Pancreas (tissue), 10 donors: ENCODE data around the gene UBAP2. TPM values are rescaled to one million over a fixed set of nuclear protein-coding genes. Genes with fewer than 3 reads are reported as not detected.

Experiments
- ATAC-seq, 4 donors: fragments of 200-7000 bp; cut with Tn5 transposase; one replicate each; pipeline versions ENCODE4 v1.8.0 to v1.9.1; 2020; ENCODE audit warnings: mild to moderate bottlenecking in 4 of 4, moderate library complexity in 4 of 4
- DNase-seq, 6 donors: peaks; one replicate each; pipeline ENCODE4 v3.0.0-alpha.2; 2020
- FAIRE-seq: peaks from 2 replicates; lab custom pipeline; 2012; peaks lifted over from hg19 to GRCh38; lab: Jason Lieb, UNC
- H3K27ac ChIP-seq, 4 donors: fragments of 200-600 bp; sonication (generic); 1 replicate in 3 of 4; 2 replicates in 1 of 4; pipeline versions ENCODE4 v1.5.0 to v1.8.0; 2020
- H3K27me3 ChIP-seq, 4 donors: fragments of 200-600 bp; one replicate each; pipeline ENCODE4 v1.8.0; 2021
- H3K36me3 ChIP-seq, 3 donors: fragments of 200-600 bp; sonication (generic) in 1 of 3; one replicate each; pipeline versions ENCODE4 v1.5.0 to v1.8.0; 2020 to 2021
- H3K4me1 ChIP-seq, 3 donors: fragments of 200-600 bp; one replicate each; pipeline ENCODE4 v1.8.0; 2021
- H3K4me3 ChIP-seq, 4 donors: fragments of 200-600 bp; sonication (generic) in 2 of 4; one replicate each; pipeline versions ENCODE4 v1.5.0 to v1.8.0; 2020 to 2021
- H3K9me3 ChIP-seq, 4 donors: fragments of 200-600 bp; one replicate each; pipeline ENCODE4 v1.8.0; 2021
- WGBS, 2 donors: extraction: QIAGEN DNeasy Blood & Tissue Kit; methylation state at CpG; one replicate each; pipeline ENCODE4 v1.1.7; 2013; 5-methylcytosine and 5-hydroxymethylcytosine counted together
- intact Hi-C, 3 donors: fragments of 100-400 bp; cut with DNase I; formaldehyde crosslinking; loops; one replicate each; pipeline versions ENCODE4 v1.11.1 to v1.14.2; 2022
- polyA plus RNA-seq, 2 donors: library from polyadenylated mRNA; stranded (reverse); fragments of 200-250 nt; gene quantifications; one replicate each; pipeline ENCODE4 v1.2.3, GENCODE V29; 2013
- total RNA-seq, 6 donors: library from RNA; stranded (reverse); fragmentation: NEBNext Ultra II Directional in 4 of 6; extraction: Animal tissue kit (Norgen Biotek cat#: 25700) in 4 of 6; gene quantifications; one replicate each; pipeline versions ENCODE4 v1.2.1 to v1.2.4, GENCODE V29; 2021 to 2023
- TF ChIP-seq, protein P1 (sequence below), 4 donors: fragments of 200-600 bp; sonication (generic) in 3 of 4; IDR thresholded peaks; one replicate each; pipeline versions ENCODE4 v1.5.0 to v1.8.0; 2021; ENCODE audit warnings: antibody characterized with exemption in 4 of 4
- donor health status: healthy with polysubstance abuse.
- donor health status: DM: no; HTN: no; CAD: no; lungs with moderate emphysema.
- donor health status: DM: no; HTN: no; CAD: no.
- donor health status: control.
- donor health status: control.
- donor health status: Bipolar disorder and iron deficiency.
- donor health status: DM: yes; HTN: yes; CAD: no.
- donor health status: DM: no; HTN: no; CAD: no.
- donor health status: DM: no; HTN: no; CAD: no.
- donor health status: DM: yes; HTN: yes; CAD: no.

The UBAP2 gene
- total and polyA plus RNA-seq, 8 donors: 10.3 to 22.8 (median 13.6) TPM

DNA sequence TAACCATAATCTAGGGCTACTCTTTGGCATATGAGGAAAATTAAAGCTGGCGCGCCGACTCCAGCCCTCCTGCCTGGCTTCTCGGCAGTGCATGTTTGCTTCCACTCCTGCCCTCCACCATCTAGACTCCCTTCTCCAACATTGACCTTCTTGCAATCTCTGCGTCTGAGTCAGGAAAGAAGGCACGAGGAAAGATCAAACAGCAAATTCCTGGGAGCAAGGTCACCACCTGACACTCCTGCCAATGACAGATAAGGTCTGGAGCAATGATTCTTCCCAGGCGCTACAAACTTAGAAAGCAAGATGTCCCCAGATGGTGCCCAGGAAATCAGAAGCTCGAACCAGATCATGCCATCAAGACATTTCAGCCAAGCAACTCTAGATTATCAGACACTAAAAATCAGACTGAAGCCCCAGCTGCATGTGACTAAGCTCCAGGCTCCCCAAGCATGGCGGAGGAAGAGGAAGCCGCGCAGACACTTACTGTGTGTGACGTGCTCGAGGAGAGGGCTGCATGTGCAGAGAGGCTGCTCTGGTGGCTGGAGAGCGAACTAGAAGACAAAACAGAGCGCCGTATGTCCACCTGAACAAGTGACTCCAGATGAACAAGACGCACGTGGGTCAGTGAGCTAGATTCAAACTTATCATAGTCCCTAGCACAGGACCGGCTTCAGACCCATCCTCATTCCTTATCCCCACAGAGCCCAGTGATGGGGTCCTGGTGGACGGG is 116.4 kb downstream of the UBAP2 start:
- WGBS, 2 donors: 74 to 79% methylated on average over 20 of the region's 20 CpGs
- FAIRE-seq (no peak), ATAC-seq (peak in 3 of 4 donors; percentile 39 to 61 (median 52)), DNase-seq (no peak)
- no peaks in the 10 kb centered on the region for H3K9me3 ChIP-seq
- H3K36me3 ChIP-seq: peaks cover 0 to 36% (median 19%) of the 10 kb centered on the region in 3 donors
- no peak overlapping the region for H3K4me3 ChIP-seq
- no peak overlapping the region for H3K27ac ChIP-seq
- intact Hi-C loops: no loop called here
- no peaks in the 10 kb centered on the region for H3K27me3 ChIP-seq
- no peaks in the 10 kb centered on the region for H3K4me1 ChIP-seq
- TF ChIP-seq, protein P1, sequence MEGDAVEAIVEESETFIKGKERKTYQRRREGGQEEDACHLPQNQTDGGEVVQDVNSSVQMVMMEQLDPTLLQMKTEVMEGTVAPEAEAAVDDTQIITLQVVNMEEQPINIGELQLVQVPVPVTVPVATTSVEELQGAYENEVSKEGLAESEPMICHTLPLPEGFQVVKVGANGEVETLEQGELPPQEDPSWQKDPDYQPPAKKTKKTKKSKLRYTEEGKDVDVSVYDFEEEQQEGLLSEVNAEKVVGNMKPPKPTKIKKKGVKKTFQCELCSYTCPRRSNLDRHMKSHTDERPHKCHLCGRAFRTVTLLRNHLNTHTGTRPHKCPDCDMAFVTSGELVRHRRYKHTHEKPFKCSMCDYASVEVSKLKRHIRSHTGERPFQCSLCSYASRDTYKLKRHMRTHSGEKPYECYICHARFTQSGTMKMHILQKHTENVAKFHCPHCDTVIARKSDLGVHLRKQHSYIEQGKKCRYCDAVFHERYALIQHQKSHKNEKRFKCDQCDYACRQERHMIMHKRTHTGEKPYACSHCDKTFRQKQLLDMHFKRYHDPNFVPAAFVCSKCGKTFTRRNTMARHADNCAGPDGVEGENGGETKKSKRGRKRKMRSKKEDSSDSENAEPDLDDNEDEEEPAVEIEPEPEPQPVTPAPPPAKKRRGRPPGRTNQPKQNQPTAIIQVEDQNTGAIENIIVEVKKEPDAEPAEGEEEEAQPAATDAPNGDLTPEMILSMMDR (IDR thresholded peaks at IDR 0.05): no peak

DNA sequence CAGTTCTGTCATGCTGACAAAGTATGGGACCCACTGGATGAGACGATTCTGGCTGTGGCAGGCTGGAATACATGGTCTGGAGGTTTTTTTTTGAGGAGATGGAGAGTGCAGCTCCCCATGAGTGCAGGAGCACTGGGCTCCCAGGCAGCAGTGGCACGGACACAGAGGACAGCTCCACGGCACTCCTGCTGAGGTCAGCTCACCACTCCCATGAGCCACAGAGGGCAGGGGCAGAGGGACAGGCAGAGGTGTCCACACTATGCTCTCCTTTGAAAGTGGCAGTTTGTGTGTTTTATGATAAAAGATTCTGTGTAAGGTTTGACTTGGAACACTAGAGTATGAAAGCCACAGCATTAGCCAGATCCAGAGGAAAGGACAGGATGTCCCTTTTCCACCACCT is 117.4 kb downstream of the UBAP2 start:
- H3K27ac ChIP-seq: no peak overlapping the region
- no peaks in the 10 kb centered on the region for H3K4me1 ChIP-seq
- no peak for DNase-seq
- no peaks in the 10 kb centered on the region for H3K9me3 ChIP-seq
- no peaks in the 10 kb centered on the region for H3K27me3 ChIP-seq
- peak in 2 of 4 donors; percentile 22 to 30 for ATAC-seq
- TF ChIP-seq, protein P1 (IDR thresholded peaks at IDR 0.05): no peak
- intact Hi-C loops: no loop called here
- H3K36me3 ChIP-seq: peaks cover 0 to 44% (median 24%) of the 10 kb centered on the region in 3 donors
- 60 to 68% methylated on average over 3 of the region's 3 CpGs for WGBS, 2 donors
- no peak for FAIRE-seq
- no peak overlapping the region for H3K4me3 ChIP-seq

DNA sequence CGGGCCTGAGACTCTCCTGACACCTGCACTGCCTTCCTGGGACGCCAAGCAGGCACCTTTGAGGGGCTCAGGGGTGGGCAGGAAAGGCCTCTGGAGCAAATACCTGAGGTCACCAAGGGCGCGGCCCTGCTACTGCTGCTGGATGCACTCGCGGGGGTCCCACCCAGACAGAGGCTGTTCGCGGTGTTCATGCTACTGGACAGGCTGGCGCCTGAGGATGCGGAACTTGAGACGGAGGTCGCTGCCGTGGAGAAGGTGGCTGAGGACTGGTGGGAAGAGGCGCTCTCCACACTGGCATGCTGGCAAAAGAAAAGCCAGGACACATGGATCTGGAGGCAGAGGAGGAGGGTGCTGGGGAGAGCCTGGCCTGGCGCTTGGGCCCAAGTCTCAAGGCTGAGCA is 121.0 kb downstream of the UBAP2 start:
- H3K27ac ChIP-seq: no peak overlapping the region
- TF ChIP-seq, protein P1 (IDR thresholded peaks at IDR 0.05): no peak
- intact Hi-C loops: no loop called here
- ATAC-seq: no peak
- H3K27me3 ChIP-seq: no peaks in the 10 kb centered on the region
- H3K4me1 ChIP-seq: peaks cover 0 to 10% (median 4%) of the 10 kb centered on the region in 3 donors
- peak in 1 of 6 donors; percentile 70 for DNase-seq
- 92 to 96% methylated on average over 15 of the region's 15 CpGs for WGBS, 2 donors
- no peak for FAIRE-seq
- no peaks in the 10 kb centered on the region for H3K9me3 ChIP-seq
- H3K36me3 ChIP-seq: peaks cover 0 to 41% (median 25%) of the 10 kb centered on the region in 3 donors
- no peak overlapping the region for H3K4me3 ChIP-seq

DNA sequence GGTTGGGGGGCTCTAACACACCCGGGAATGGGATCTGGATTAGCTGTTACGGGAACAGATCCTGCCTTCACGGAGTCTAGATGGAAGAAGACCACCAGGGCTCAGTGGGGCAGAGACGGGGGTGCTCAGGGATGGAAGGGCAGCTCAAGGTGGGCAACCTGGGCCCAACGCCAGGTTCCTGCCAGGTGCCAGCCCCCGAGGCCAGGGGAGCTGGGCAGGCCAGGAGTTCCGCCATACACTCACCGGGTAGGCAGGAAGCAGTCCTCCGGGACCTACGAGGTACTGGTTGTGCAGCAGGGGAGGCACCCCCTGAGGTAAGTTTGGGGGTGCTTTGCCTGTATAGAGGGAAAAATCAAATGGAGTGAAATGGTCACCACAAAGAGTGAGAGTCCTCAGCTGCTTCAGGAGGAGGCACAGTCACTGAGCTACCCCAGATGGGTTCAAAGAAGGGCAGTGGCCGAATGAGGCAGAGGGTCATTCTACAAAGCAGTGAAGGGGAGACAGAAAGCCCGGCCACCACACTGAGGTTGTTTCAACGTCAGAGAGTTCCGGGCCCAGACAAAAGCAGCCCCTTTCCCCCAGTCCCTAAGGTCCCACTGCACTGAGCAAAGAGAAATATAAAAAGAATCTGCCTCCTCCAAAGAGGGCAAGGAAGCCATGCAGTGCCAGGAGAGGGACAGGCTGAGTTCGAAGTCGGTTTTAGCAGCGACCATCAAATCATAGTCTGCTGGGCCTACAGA is 121.8 kb downstream of the UBAP2 start:
- H3K9me3 ChIP-seq: no peaks in the 10 kb centered on the region
- TF ChIP-seq, protein P1 (IDR thresholded peaks at IDR 0.05): no peak
- H3K4me3 ChIP-seq: no peak overlapping the region
- ATAC-seq (no peak), FAIRE-seq (no peak), DNase-seq (peak in 1 of 6 donors; percentile 49)
- H3K27ac ChIP-seq: no peak overlapping the region
- intact Hi-C loops: no loop called here
- peaks cover 0 to 49% (median 29%) of the 10 kb centered on the region in 3 donors for H3K36me3 ChIP-seq
- H3K4me1 ChIP-seq: peaks cover 0 to 10% (median 4%) of the 10 kb centered on the region in 3 donors
- 90 to 91% methylated on average over 17 of the region's 17 CpGs for WGBS, 2 donors
- H3K27me3 ChIP-seq: no peaks in the 10 kb centered on the region
